Hypothalamus (tissue), 51 donors: ENCODE results near the gene NDUFS6.
A peak's percentile ranks its signal among the peaks of the same experiment; 100 is the strongest.

Source experiments
- DNase-seq, 51 donors: peaks; one replicate each; lab custom pipeline; 2025; lab: John Stamatoyannopoulos, UW

Gene NDUFS6

DNA sequence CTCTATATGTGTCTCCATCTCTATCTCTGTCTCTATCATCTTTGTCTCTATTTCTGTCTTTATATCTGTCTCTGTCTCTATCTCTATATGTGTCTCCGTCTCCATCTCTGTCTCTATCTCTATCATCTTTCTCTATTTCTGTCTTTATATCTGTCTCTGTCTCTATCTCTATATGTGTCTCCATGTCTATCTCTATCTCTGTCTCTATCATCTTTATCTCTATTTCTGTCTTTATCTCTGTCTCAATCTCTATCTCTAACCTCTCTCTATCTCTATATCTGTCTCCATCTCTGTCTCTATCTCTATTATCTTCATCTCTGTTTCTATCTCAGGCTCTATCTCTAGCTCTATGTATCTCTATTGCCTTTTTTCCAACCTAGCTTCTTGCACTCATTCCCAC lies 44.5 kb downstream of the NDUFS6 start:
- DNase-seq = no peak

DNA sequence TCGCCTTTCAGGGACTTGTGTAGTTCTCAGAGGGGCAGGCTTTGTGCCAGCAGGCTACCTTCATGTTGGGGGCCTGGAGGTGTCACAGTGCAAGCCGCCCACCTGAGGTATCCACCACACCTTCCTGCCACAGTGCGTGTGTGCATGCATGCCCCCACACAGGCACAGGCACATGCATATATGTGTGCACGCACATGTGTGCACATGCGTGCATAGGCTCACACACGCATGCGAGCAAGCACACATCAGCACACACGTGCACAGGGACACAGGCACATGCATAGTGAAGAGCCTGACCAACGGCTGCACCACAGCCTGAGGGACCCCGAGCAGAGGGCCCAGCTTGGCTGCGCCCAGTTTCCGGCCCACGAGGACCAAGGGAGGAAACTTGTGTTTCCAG lies 45.4 kb downstream of the NDUFS6 start:
- DNase-seq = no peak

DNA sequence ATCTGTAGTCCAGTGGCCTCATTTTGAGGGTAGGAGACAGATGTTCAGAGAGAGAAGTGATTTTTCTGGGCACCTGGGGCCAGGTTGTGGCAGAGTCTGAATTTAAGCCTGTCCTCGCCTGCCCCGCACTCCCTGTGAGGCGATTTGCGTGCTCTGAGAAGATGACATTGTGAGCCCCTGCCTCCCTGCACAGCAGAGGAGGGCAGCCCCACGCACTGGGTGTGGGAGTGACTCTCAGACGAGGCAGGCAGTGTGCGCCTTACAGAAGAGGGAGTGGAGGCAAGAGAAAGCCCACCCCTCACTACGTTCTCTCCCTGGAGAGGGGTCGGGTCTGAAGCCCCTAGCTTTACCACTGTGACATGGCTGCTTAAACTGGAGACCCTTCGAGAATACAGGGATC lies 45.8 kb downstream of the NDUFS6 start:
- DNase-seq = no peak

DNA sequence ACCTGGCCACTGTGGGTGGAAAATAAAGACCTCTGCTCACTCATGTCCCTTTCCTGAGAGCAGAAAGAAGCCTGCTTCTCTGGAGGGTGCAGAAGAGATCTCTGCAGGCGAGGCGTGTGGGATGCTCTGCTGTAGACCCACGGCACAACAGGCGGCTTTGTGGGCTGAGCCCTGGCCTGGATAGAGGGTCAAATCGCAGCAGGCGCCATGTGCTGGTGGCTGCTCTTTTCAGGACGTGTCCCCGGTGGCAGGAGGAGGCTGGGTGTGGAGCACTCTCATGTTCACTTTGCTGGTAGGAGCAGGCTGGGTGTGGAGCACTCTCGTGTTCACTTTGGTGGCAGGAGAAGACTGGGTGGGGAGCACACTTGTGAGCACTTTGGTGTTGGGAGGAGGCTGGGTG lies 46.4 kb downstream of the NDUFS6 start:
- DNase-seq = no peak

DNA sequence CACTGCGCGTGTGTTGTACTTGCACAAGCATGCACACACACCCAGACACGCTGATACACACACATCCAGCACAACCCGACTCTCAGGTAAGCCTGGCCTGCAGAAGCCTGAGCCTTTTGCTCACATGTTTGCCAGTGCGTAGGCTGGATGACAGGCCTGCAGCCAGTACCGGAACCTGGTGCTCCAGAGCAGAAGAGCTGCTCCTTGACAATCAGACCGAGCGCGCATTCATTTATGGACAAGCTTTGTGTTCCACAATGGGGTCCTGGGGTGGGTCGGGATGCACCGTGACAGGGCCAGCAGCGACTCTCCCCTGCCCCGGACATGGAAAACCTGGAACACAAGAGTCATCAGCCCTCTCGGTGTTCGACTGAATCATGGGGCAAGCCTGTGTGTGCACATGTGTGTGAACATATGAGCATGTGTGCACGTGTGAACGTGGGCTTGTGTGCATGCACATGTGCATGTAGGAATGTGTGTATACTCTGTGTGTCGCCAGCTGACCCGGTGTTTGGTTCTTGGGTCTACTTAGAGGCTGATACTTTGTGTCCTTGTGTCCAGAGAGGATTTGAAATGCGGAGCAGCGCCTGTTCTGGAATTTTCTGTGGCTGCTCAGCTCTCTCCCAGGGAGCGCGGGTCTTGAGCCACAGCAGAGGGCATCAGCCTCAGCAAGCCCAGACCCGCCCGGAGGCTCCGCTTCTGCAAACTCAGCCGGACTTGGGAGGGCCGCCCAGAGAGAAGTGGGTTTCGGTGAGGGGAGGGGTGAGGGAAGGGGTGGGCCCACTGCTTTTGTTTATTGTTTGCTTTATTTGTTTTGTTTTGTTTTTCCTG lies 49.3 kb downstream of the NDUFS6 start:
- peak in 1 of 51 donors; percentile 3 for DNase-seq

DNA sequence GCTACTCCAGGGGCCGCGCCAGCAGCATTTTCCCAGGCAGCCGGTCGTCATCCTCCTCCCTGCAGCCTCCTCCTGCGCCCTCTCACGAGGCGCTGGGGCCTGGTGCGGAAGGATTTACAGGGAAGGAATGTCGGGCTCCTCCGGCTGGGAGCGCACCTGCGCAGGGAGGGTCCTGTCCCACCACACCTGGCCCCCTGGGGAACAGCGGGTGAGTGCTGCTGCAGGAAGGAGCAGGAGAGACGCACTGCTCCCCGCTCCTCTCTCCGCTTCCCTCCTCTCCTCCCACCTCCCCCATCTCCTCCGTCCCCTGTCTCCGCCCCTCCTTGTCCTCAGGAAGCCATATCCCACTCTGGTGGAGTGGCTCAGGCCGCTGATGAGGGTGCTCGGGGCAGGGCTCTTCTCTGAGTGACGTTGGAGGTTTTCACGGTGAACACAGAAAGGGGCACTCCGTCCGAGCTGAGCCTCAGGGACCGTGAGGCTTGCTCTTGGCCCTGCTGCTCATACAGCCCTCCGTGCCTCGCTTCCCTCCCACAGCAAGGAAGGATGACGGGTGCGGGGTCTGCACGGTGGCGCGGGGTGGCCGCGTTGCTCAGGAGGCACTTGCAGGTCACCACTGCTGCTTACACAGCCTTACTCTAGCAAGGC lies 50.2 kb downstream of the NDUFS6 start:
- DNase-seq = no peak

DNA sequence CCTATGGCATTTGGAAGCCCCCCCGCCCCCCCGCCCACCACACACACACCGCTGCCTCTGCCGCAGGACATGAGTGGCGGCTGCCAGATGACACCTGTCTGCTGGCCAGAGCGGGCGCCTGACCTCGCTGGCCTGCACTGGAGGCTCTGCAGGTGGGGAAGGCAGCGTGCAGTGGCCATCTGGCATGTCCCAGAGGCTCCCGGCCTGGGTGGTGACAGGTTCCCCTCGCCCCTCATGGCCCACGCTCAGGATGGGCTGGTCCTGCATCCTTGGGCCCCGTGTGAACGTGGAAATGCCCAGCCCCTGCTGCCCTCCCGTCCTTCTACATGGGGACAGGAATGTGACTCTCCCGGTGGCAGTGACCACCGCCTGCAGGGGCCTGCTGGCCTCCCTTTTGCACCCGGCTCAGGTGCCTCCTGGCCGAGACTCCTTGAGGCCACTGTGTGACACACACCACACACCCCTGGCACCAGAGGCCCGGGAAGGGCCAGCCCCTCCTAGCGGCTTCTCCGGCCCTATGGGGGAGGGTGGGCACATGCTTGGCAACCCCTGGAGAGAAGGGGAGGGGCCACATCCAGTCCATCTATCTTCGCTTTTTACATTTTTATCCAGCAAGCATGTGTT lies 51.2 kb downstream of the NDUFS6 start:
- DNase-seq = no peak

DNA sequence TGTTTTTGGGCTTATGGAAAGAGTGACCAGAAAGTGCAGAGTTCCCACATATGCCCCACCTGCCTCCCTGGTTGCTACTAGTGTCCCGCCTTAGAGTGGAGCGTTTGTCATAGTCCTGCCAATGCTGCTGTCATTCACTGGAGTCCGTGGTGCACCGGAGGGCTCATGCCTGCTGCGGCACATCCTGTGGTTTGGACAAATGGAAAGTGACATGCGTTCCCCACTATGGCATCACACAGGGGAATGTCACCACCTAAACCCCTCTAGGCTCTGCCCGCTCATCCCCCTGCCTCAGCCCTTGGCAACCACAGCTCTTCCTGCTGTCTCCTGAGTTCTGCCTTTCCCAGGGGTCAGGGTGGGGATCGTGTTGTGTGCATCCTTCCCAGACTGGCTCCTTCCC lies 52.3 kb downstream of the NDUFS6 start:
- DNase-seq = no peak

DNA sequence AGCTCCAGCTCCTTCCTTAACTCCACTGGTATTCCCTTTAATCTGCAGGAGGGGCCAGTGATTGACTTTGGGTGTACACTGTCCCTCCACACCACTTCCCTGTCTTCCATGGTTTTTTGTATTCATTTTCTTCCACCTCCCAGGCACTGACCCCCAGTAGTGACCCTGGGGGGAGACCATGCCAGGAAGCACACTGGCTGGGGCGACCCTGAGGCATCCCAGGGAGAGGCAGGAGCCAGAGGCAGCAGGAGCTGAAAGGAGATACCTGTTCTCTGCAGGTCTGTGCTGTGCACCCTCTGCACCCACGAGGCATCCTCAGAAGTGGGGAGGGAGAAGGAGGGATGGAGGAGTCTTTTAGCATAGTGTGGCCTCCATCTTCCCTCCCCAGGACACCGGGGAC lies 53.9 kb downstream of the NDUFS6 start:
- no peak for DNase-seq

DNA sequence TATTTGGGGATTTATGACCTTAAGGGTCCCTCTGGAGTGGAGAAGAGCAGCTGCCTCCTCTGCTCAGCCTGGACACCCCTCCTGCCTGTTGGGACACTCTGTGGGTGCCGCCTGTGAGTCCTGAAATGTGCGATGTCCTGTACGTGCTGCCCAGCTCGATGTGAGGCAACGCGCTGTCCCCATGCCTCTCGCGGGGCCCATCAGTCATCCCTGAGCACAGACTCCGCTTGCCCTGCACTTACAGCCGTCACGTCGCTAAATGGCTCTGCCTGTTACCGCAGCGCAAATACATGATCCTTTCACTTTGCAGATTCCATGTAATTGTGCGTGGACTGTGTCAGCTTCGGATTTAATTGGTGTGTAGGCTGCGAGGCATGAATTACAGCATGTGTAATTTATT lies 54.4 kb downstream of the NDUFS6 start:
- DNase-seq = no peak

DNA sequence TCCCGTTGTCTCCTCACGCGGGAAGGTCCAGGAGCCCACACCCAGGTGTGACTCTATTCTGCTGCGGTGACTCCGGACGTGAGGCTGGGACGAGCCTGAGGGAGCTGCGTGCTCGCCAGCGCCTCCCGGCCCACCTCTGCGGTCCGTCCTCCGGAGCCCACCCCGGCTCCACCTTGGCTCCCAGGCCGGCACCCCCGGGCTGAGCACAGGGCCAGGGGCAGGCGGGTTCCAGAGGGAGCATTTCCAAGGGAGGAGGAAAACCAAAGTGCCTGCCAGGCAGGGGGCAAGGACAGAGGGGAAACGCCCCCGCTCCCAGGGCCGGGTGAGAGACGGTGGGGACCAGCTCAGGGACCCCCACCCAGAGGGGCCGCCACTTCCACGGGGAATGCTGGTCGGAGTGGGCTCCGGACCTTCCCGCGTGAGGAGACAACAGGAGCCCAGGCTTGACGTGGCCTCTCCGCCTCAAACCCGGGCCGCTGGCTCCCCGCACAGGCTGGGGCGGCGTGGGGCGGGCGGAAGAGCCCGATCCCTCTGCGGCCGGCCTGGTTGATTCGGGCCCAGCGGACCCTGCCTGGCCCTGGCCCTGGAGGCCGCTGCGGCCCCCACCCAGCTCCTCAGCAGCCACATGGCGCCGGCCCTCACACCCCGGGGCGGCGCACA lies 55.5 kb downstream of the NDUFS6 start:
- DNase-seq = no peak

DNA sequence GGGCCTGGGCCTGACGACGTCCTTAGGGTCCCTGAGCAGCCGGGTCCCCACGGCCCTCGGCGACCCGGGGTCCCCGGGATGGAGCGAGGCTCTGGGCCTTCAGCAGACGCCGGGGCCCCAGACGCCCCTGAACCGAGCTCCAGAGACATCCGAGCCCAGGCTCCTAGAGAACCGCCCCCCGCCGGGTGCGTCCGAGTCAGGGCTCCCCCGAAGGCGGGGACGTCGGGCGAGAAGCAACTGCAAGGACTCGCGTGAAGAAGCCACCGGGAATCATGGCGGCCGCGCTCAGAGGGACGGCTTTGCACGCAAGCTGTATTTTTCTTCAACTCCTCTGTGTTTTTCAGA lies 56.0 kb downstream of the NDUFS6 start:
- DNase-seq = no peak

DNA sequence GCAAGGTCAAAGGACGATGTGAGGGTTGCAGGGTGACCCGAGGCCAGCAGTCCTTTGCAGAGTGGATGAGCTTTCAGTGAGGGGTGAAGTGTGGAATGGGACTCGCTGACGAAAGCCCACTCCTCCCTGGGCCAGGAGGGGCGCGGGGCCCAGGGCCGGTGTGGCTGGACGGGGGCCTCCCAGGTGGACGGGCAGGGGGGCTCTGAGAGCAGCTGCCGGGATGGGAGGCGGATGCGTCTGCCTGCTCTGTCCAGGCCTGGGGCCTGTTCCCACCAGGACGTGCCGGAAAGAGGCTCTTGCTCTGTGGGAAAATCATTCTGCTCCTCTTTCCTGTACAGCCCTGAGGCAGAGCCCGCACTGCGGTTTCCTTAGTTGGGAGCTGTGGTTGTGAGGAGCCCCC lies 57.2 kb downstream of the NDUFS6 start:
- no peak for DNase-seq

DNA sequence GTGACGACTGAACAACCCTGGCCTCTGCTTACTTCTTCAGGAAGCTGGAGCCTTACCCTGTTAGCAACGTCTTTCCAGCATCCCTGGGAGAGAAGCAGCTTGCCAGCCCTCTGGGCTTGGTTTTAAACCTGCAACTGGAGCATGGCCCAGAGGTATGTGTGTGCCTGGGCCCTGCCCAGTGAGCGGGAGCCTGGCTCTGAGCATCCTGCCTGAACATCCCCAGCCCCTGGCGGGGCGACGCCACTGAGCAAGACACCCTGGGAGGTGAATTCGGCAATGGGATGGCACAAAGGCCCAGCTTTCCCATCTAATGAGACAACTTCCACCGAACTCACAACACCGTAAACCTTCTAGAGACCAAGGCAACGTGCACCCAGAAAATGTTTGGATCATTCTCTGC lies 57.9 kb downstream of the NDUFS6 start:
- DNase-seq = no peak

DNA sequence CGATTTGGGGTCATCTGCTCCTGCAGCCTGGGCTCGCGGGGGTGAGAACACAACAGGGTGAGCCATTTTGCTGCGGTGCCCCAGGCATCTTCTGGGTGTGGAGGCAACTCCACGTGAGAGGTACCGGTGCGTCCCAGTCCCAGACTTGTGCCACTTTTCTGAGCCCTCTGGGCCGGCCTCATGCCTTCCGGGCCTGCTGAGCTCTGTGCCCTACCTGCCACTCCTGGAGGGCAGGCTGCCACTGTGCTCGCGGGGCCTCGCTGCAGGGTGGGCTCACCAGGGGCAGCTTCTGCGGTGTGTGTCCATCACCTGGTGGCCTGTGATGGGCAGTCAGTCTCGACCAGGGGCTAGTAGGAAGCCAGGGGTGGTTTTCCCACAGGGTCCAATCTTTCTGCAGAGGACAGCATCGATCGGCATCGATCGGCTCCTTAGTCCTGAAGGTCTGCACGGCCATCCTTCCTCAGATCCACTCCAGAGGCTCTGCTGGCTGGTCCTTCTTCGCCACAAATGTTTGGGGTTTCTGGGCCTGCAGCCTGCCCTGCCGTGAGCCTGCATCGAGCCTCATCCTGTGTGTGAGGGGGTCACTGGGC lies 58.9 kb downstream of the NDUFS6 start:
- DNase-seq = no peak

DNA sequence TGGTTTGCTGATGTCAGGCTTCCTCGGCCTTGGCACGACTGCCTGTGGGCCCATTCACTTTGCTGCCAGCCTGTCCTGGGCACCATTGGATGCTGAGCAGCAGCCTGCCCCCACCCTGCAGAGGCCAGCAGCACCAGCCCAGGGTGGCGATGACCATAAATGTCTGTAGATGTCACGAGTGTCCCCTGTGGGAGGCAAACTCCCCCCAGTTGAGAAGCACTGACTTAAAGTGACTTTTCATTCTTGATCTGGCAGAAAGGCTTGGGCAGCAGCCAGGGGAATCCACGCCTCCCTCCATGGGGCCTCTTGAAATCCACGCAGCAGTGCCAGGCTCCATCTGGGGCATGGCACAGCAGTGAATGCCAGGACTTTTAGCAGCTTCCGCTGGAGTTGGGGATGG lies 59.7 kb downstream of the NDUFS6 start:
- DNase-seq = peak in 25 of 51 donors; percentile 4 to 69 (median 24)

DNA sequence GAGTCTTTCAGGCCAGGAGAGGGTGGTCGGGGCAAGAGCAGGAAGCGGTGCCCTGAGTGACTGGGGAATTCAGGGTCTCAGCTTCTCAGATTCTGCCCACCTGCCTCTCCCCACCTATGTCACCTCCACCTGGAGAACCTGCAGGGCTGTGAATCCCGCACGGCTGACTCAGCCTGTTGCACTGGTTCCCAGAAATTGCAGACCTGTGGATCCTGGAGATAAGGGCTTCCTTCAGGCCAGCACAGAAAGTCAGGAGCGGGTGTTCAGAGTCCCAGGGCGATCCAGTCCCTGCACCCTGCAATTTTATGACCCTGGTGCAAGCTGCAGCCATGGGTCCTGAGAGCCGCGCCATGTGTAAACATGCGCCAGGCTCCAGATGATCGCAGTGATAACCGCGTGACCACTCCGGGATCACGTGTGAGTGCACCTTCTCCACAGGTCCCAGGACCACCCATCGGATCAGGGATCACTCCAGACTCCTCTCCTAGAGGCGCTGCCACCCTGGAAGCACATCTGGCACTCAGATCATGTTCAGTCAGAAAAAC lies 63.8 kb downstream of the NDUFS6 start:
- DNase-seq = no peak

DNA sequence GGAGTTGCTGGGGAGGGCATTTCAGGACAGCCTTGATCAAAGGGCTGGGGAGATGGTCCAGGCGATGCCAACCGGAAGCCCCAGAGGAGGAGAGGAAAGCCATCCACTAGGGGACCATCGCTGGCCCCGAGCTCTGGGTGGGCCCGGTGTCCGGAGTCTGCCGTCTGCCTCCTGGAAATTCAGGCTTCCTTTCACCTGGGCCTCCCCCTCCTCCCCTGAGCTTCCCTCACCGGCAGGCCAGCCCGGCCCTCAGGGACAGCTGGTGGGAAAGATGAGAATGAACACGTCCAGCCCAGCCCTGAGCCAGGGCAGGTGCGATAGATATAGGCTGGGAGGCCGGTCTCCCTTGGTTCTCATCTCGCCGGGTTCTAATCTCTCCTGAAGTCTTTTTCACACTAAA lies 64.3 kb downstream of the NDUFS6 start:
- no peak for DNase-seq
